Measurements from ENCODE around the gene SHQ1.
"Not testable (repeated sequence)": the region's sequence is repeated elsewhere in the genome, so short reads cannot be mapped to it uniquely, and the experiment has no call there.

The SHQ1 gene

GRCh38 chr3:72798552-72799195 is 49.6 kb downstream of the SHQ1 start:
- DNase-seq, result no peak

GRCh38 chr3:72797773-72798543 is 50.3 kb downstream of the SHQ1 start:
- DNase-seq, result no peak

- no peak for DNase-seq
Observed at GRCh38 chr3:72794079-72794478, 54.2 kb downstream of the SHQ1 start.

GRCh38 chr3:72791161-72791560 is 57.1 kb downstream of the SHQ1 start:
- no peak for DNase-seq

- no peak for DNase-seq
Observed at GRCh38 chr3:72789786-72790185, 58.5 kb downstream of the SHQ1 start.

- not testable (repeated sequence) for DNase-seq
Observed at GRCh38 chr3:72788232-72788631, 60.0 kb downstream of the SHQ1 start.

GRCh38 chr3:72786668-72787067 is 61.6 kb downstream of the SHQ1 start:
- DNase-seq, result no peak

- DNase-seq, result no peak
Observed at GRCh38 chr3:72784226-72784625, 64.0 kb downstream of the SHQ1 start.

GRCh38 chr3:72782521-72782920 is 65.7 kb downstream of the SHQ1 start:
- DNase-seq, result no peak

- DNase-seq, result no peak
Observed at GRCh38 chr3:72769758-72770540, 78.3 kb downstream of the SHQ1 start.

- no peak for DNase-seq
Observed at GRCh38 chr3:72768936-72769335, 79.3 kb downstream of the SHQ1 start.

- no peak for DNase-seq
Observed at GRCh38 chr3:72768481-72768880, 79.8 kb downstream of the SHQ1 start.

GRCh38 chr3:72768006-72768441 is 80.2 kb downstream of the SHQ1 start:
- no peak for DNase-seq

GRCh38 chr3:72766866-72767265 is 81.4 kb downstream of the SHQ1 start:
- no peak for DNase-seq

GRCh38 chr3:72763751-72764440 is 84.3 kb downstream of the SHQ1 start:
- no peak for DNase-seq

GRCh38 chr3:72761410-72761809 is 86.8 kb downstream of the SHQ1 start:
- DNase-seq, result no peak

- DNase-seq, result no peak
Observed at GRCh38 chr3:72760225-72760624, 88.0 kb downstream of the SHQ1 start.

GRCh38 chr3:72756900-72757299 is 91.3 kb downstream of the SHQ1 start:
- no peak for DNase-seq

- DNase-seq, result no peak
Observed at GRCh38 chr3:72754582-72754981, 93.7 kb downstream of the SHQ1 start.

GRCh38 chr3:72753495-72753894 is 94.8 kb downstream of the SHQ1 start:
- no peak for DNase-seq

GRCh38 chr3:72750405-72750965 is 97.8 kb downstream of the SHQ1 start:
- DNase-seq, result no peak

GRCh38 chr3:72748659-72749058 is 99.6 kb downstream of the SHQ1 start:
- no peak for DNase-seq

Measured in stimulated activated CD8-positive, alpha-beta memory T cell treated with anti-CD3 and anti-CD28 coated beads, Interleukin-4, amount 100 ng/mL, for 48 hours (primary cell).